Cerebellar nuclear complex (tissue), 1 donor: ENCODE measurements around the gene NOP56.
A peak's percentile ranks its signal among the peaks of the same experiment; 100 is the strongest.
"Not testable (repeated sequence)": the region's sequence is repeated elsewhere in the genome, so short reads cannot be mapped to it uniquely, and the experiment has no call there.

Experiments used
- DNase-seq, 2 experiments: peaks; one replicate each; lab custom pipeline; 2025; lab: John Stamatoyannopoulos, UW

Gene NOP56

DNA sequence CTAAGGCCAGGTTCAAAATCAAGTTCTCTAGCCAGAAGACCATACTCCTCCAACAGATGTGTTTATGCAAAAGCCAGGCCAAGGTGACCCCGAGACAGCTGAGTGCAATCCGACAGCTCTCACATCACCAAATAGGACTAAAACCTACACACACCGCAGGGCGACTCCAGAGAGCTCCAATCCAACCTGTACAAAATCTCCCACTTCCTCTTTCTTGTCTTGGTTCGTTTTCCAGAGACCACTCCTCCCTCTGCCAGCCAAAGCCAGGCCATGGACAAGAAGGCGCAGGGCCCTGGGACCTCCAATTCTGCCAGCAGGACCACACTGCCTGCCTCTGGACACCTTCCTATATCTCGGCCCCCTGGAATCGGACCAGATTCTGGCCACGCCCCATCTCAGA, 11.5 kb upstream of the NOP56 start:
- no peak for DNase-seq

- DNase-seq: no peak
Observed at GRCh38 chr20:2643708-2644107, 8.7 kb upstream of the NOP56 start.

DNA sequence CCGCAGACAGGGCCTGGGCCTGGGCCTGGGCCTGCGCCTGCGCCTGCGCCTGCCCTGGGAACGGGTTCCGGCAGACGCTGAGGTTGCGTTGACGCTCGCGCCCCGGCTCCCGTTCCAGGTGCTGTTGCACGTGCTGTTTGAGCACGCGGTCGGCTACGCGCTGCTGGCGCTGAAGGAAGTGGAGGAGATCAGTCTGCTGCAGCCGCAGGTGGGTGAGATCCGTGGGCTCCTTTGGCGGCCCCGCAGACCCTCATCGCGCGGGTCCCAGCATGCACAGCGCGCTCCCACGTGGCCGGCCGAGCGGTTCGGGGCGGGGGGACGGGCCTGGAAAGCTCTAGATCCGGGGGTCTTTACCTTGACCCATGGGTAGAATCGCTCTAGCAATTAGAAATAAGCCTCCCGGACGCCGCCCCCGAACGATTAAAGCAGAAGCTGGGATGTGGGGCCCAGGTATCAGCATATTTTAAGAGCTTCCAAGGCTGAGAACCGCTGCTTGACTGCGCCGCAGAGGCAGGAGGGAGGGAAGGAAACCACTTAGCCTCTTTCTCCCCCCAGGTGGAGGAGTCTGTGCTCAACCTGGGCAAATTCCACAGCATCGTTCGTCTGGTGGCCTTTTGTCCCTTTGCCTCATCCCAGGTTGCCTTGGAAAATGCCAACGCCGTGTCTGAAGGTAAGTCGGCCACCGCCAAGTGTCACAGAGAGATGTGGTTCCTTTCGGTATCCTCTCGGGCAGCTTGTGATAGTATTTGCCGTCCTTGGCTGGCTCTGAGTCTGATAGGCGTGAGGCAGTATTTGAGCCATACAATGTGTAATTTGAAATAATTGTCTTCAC, 508 bp downstream of the NOP56 start:
- no peak for DNase-seq

DNA sequence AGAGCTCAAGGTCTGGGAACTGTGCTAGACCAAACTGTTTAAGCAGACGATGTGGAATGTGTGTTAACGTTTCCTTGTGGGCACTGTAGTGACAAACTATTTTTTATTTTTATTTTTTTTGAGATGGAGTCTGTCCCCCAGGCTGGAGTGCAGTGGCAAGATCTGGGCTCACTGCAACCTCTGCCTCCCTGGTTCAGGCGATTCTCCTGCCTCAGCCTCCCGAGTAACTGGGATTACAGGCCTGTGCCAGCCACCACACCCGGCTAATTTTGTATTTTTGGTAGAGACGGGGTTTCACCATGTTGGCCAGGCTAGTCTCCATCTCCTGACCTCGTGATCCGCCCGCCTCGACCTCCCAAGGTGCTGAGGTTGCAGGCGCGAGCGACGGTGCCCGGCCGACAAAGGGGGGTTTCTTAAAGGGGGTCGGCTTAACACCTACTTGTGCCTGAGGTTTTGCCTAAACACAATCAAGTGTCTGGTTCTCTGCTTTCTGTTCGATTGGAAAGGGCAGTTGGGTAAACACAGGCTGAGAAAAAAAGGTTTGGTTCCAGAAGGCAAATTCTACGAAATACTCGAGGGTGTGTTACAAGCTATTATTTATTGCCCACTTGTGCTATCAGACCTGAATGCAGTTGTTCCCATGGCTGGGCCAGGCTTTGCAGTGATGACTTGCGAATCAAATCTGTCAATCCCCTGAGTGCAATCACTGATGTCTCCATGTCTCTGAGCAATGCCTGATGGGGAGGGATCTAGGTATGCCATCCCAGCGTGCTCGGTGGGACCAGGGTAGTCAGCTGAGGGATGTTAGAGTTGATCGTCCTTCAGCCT, 1.3 kb downstream of the NOP56 start:
- DNase-seq: no peak

DNA sequence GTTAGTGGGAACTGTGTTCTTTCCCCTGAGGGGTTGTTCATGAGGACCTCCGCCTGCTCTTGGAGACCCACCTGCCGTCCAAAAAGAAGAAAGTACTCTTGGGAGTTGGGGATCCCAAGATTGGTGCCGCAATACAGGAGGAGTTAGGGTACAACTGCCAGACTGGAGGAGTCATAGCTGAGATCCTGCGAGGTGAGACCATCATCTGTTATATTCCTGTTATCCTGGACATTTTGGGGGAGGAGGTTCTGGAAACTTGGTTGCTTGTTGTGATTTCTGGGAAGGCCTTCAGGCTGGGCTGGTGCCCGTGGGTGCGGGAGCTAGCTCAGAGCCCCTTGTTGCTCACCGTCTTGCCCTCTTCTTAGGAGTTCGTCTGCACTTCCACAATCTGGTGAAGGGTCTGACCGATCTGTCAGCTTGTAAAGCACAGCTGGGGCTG, 2.0 kb downstream of the NOP56 start:
- no peak for DNase-seq

DNA sequence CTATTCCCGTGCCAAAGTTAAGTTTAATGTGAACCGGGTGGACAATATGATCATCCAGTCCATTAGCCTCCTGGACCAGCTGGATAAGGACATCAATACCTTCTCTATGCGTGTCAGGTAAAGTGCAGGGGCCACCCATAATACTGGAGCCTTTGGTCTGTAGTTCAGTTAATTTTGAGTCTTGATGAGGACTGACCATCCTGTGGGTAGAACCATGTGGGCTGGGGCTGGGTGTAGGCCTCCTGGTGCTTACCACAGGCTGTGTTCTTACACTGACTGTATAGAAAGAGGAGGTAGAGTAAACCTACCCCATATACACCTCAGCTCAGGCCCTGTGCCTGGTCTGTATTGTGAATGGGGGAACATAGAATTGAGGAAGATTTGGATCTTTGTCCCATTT, 2.4 kb downstream of the NOP56 start:
- no peak for DNase-seq

DNA sequence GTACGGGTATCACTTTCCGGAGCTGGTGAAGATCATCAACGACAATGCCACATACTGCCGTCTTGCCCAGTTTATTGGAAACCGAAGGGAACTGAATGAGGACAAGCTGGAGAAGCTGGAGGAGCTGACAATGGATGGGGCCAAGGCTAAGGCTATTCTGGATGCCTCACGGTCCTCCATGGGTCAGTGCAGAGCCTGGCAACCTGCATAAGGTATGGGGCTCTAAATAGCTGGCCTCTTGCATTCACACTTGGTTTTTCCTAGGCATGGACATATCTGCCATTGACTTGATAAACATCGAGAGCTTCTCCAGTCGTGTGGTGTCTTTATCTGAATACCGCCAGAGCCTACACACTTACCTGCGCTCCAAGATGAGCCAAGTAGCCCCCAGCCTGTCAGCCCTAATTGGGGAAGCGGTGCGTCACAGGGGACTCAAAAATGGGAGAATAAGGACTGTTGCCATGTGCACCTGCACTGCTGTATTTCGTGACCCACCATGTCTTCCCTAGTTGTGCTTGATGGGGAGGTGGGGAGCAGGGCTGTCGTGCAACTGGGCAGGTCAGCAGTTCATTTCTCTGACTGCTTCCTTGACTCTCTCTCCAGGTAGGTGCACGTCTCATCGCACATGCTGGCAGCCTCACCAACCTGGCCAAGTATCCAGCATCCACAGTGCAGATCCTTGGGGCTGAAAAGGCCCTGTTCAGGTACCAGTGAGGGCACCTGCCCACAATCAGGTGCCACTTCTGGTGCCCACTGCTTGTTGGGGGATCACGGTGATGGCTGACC, 3.1 kb downstream of the NOP56 start:
- no peak for DNase-seq

DNA sequence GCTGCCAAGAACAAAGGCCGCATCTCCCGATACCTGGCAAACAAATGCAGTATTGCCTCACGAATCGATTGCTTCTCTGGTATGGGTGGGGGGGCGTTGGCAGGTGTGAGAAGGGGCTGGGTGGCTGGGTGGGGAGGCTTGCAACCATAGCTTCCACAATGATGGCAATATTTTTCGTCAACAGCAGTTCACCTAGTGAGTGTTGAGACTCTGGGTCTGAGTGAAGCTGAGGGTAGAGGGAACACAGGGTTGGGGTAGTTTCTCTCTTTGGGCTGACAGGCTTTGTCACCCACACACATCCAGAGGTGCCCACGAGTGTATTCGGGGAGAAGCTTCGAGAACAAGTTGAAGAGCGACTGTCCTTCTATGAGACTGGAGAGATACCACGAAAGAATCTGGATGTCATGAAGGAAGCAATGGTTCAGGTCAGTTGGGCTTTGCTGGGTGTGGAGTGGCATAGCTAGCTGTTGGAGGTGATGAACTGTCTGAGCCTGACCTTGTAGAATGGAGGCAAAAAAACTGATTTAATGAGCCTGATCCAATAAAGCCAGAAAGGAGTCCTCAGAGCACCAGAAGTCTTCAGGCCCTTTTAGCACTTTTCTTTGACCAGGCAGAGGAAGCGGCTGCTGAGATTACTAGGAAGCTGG, 4.2 kb downstream of the NOP56 start:
- no peak for DNase-seq

DNA sequence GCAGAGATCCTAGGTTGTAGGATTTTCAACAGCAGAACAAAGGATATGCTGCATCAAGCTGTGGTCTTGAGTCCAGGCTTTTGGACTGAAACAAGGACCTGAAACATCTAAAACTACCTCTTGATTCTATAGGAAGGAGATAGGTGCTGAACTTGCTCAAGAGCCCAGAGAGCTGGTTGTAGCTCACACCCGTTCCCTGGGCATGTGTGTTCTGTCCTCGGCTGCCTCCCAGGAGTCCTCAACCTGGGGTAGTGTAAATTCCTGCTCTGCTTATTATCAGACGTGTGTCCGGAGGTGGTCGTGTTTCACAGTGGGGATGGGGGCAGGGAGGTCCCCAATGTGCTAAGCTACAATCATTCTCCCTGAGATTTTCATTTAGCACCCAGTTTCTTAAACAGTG, 4.8 kb downstream of the NOP56 start:
- DNase-seq: no peak

DNA sequence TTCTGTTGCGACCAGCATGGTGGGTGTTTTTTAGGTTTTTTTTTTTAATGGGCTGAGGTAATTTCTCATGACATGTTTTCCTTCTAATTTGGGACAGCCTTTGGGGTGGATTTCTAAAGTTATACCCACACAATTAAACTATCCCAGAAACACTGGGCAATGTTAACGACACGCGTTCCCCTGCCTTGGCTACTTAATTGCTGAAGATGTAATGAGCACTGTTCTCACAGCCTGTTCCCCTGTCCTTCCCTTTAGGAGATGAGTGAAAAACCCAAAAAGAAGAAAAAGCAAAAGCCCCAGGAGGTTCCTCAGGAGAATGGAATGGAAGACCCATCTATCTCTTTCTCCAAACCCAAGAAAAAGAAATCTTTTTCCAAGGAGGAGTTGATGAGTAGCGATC, 5.2 kb downstream of the NOP56 start:
- DNase-seq: no peak

- no peak for DNase-seq
Observed at GRCh38 chr20:2658414-2659354, 6.3 kb downstream of the NOP56 start.

DNA sequence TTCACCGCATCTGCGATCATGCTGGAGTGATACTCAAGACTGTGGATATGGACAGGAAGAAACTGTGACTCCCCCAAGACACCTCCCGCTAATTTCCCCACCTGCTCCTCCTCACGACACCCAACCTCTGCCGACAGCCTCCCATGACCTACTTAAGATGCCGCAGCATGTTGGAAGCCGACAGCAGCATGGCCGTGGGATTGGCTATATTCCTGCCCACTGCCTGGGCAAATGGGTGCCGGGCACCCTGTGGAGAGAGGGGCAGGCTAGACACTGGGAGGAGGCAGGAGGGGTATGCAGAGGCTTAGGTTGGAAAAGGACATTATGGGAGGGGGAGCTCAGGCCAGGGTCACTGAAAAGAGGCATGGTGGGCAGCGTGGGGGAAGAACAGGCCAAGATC, 7.1 kb downstream of the NOP56 start:
- DNase-seq: no peak

DNA sequence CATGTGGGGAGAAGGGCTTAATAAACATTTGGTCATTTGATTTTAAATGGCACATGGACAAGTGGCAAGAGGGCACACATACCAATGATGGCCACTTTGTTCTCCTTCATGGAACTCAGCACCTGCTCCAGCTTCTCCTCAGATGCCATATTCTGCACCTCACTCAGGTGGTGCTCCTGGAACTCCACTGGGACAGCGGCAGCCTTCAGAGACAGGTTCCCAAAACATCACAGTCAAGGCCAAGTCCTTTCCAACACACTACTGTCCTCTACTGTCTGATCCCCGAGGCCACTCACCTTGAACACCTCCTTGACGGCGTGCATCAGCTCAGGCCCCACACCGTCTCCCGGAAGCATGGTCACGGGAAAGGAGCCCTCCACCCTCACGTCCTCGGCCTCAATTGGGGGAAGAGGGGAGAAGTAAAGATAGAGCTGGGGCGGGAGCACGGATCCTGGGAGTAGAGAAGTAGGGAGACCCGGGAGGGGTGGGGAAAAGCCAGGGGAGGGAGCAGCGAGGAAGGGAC, 11.0 kb downstream of the NOP56 start:
- DNase-seq: no peak

- DNase-seq: peak; percentile 23 to 88
Observed at GRCh38 chr20:2663887-2664719, 11.7 kb downstream of the NOP56 start, which contains the start of gene IDH3B. IDH3B (minus strand) TSS chr20:2664216; CDS start chr20:2664188, 28 bp downstream.

DNA sequence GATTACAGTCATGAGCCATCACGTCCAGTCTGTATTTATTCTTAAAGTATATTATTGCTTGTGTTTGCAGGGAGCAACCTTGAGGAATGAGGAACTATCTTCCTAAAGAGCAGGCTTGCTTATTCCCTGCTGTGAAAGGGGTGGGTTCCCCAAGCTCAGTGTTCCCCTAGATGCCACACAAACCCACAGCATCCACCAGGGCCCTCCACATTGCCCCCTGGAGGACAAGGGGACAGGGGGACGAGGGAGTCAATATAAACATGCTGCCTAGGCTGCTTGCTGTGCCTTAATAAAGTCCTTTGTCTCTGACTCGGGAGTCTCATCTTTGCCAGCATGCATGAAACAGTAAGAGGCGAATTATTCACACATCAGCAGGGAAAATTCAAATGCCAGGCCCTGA, 19.5 kb downstream of the NOP56 start:
- DNase-seq: no peak

DNA sequence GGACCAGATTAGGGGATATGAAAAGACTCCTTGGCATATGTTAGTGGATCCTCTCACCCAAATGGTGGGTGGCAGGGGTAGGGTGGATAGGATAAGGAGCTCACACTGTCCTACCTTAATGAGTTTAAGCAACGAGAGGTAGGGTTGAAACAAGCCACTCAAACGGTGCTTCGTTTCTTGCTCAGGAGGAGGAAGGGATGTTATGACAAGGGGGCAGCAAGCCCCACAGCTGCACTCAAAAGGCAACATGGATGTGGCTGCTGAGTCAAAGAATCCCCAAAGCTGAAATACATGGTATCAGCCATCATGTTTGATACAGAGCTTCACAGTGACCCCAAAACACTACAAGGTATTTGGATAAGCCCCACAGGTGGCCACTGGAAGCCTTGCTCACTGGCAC, 20.0 kb downstream of the NOP56 start:
- DNase-seq: no peak

DNA sequence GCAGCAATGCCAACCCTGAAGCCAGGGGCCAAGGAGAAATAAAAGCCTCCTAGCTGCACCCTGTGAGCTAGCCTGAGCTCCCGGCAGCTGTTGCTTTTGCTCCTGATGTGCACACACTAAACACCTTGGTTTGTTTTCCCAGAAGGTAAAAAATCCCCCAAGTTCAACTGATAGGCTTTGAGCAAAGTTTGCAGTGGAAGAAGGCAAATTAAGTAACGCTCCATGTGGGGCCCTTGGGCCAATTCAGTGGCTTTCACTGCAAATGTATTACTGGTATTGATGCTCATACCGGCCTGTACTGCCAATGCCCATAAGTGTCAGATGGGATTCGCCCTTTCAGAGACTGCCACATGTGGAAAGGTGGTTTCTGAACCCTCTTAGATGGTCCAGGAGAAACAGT, 21.0 kb downstream of the NOP56 start:
- DNase-seq: no peak

- DNase-seq: no peak
Observed at GRCh38 chr20:2680046-2680445, 27.6 kb downstream of the NOP56 start.

DNA sequence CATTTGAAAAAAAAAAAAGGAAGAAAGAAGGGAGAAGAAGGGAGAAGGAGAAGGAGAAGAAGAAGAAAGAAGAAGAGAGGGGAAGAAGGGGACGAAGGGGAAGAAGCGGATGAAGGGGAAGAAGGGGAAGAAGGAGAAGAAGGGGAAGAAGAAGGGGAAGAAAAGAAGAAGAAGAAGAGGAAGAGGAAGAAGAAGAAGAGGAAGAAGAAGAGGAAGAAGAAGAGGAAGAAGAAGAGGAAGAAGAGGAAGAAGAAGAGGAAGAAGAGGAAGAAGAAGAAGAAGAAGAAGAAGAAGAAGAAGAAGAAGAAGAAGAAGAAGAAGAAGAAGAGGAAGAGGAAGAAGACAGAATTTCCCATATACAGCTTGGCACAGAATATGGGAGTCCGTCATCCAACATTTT, 29.6 kb downstream of the NOP56 start:
- DNase-seq: not testable (repeated sequence)
